ENCODE data around the gene PNMA8B. TPM values are rescaled to one million over a fixed set of nuclear protein-coding genes. Genes with fewer than 3 reads are reported as not detected.

The PNMA8B gene, protein sequence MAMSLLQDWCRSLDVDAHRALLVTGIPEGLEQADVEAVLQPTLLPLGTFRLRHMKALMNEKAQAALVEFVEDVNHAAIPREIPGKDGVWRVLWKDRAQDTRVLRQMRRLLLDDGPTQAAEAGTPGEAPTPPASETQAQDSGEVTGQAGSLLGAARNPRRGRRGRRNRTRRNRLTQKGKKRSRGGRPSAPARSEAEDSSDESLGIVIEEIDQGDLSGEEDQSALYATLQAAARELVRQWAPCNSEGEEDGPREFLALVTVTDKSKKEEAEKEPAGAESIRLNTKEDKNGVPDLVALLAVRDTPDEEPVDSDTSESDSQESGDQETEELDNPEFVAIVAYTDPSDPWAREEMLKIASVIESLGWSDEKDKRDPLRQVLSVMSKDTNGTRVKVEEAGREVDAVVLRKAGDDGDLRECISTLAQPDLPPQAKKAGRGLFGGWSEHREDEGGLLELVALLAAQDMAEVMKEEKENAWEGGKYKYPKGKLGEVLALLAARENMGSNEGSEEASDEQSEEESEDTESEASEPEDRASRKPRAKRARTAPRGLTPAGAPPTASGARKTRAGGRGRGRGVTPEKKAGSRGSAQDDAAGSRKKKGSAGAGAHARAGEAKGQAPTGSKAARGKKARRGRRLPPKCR
- 4.9 and 6.1 TPM in 2 replicates for polyA plus RNA-seq

GRCh38 chr19:46495786-46496099, at the start of gene PNMA8B:
PNMA8B (minus strand) TSS chr19:46495867; CDS start chr19:46495465, 402 bp downstream.

DNA sequence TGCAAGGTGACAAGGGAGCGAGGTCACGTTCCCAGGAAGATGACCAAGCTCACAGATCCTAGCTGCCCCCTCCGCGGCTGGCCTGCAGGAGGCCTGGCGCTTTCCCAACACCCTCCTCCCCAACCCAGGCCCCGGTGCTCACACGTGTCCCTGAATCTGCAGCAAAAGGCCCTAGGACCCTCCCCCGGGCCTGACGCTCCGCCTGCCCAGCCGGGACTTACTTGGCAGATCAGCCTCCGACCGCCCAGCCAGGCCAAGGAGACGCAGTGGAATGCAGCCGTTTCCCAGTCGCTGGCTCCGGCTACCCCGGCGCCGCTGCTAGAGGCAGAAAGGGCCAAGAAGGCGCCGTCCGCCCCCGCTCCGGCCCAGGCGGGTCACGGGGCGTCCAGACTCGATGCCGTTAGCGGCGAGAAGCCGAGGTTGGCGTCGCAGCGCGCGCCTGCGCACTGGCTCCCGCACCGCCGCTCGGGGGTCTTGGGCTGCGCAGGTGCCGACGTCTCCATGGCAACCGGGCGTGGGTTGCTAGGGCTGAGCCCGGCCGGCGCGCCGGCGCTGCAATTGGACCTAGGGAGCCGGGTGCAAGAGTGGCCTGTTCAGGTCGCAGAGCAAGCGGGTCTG, 24.4 kb downstream of the PNMA8B start, which contains the start of gene PNMA8A:
PNMA8A (minus strand) TSS at position 448 of the 618 bp plus-strand sequence. CDS start 528 bp downstream, outside the sequence.

Other genes with a start within 250 kb of the PNMA8B start
- gene HIF3A, start 198.8 kb downstream of the PNMA8B start, polyA plus RNA-seq: 0.09 and 0.31 TPM in 2 replicates
- 12.9 and 13.0 TPM in 2 replicates for gene PPP5C, start 148.8 kb downstream of the PNMA8B start, polyA plus RNA-seq
- 0.20 TPM in 1 of 2 replicates, not detected in the other for gene CCDC8, start 82.3 kb downstream of the PNMA8B start, polyA plus RNA-seq
- gene PNMA8C, start 66.9 kb downstream of the PNMA8B start, polyA plus RNA-seq: 13.3 and 17.1 TPM in 2 replicates
- 60.9 and 72.2 TPM in 2 replicates for gene PNMA8A, start 24.3 kb downstream of the PNMA8B start, polyA plus RNA-seq
- 322 and 421 TPM in 2 replicates for gene CALM3, start 105.5 kb upstream of the PNMA8B start, polyA plus RNA-seq
- not detected in 2 replicates for gene PTGIR, start 129.2 kb upstream of the PNMA8B start, polyA plus RNA-seq
- gene GNG8, start 140.3 kb upstream of the PNMA8B start, polyA plus RNA-seq: not detected in 2 replicates
- gene DACT3, start 165.3 kb upstream of the PNMA8B start, polyA plus RNA-seq: 3.3 and 7.1 TPM in 2 replicates
- gene PRKD2, start 221.2 kb upstream of the PNMA8B start, polyA plus RNA-seq: 0.87 TPM in 1 of 2 replicates, not detected in the other

Measured in Purkinje cell (primary cell).